Measurements from ENCODE around the gene CUBN. TPM values are rescaled to one million over a fixed set of nuclear protein-coding genes. Genes with fewer than 3 reads are reported as not detected.

The CUBN gene
- total RNA-seq, 1 donor from 2014 or later: 0.30 TPM

- Mint-ChIP-seq H3K4me3 (ENCODE audit: low read depth) (no peak overlapping the region), H3K27ac (no peak overlapping the region), H3K9me3 (no peaks in the 10 kb centered on the region), H3K27me3 (ENCODE audit: low read depth) (no peaks in the 10 kb centered on the region), H3K4me1 (ENCODE audit: low read depth) (peaks cover 27% of the 10 kb centered on the region), H3K36me3 (ENCODE audit: low read depth) (peaks cover 7% of the 10 kb centered on the region)
- no peak for DNase-seq (ENCODE audit: low spot score)
- intact Hi-C loops (cut with micrococcal nuclease): no loop called here
Observed at GRCh38 chr10:16803464-16803863, 326.1 kb downstream of the CUBN start.

DNA sequence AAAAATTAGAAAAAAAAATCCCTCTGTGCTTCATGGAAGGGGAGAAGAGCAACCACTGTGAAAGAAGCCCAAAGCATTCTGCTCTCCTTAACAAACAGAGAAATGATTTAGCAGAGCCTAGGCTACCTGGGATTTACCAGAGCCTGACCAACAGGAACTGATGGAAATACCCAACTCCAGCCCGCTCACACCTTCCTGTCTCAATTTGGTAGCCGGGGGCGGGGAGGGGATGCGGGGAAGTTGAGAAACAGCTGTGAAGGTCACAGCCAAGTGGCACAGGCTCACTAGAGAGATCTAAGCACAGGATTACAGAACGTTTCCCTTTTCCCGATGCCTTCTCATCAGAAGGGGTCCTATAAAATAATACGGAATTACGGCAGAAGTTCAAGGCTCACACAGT is 330.0 kb downstream of the CUBN start:
- Mint-ChIP-seq H3K27ac (peak overlapping the region; percentile 58), H3K9me3 (no peaks in the 10 kb centered on the region), H3K27me3 (ENCODE audit: low read depth) (no peaks in the 10 kb centered on the region), H3K4me1 (ENCODE audit: low read depth) (peaks cover 34% of the 10 kb centered on the region), H3K4me3 (ENCODE audit: low read depth) (no peak overlapping the region), H3K36me3 (ENCODE audit: low read depth) (peaks cover 26% of the 10 kb centered on the region)
- intact Hi-C loops (cut with micrococcal nuclease): loop anchor here (2.0 kb wide), 1 partner anchor 21 kb away; no protein-coding TSS in a partner anchor
- DNase-seq (ENCODE audit: low spot score): no peak

DNA sequence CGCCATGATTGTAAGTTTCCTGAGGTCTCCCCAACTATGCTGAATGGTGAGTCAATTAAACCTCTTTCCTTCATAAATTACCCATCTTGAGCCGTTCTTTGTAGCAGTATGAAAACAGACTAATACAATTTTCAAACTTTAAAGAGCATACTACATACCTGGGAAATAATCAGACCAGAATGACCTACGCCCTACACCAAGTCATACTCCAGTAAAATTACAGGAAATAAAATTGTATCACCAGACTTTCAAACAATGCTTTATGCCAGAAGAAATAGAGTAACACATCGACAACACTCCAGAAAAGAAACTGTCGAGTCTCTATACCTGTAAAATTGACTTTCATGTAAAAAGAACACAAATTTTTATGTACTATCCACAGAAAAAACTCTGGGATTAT is 331.0 kb downstream of the CUBN start:
- H3K4me1 Mint-ChIP-seq (ENCODE audit: low read depth): peaks cover 31% of the 10 kb centered on the region
- no peaks in the 10 kb centered on the region for H3K9me3 Mint-ChIP-seq
- intact Hi-C loops (cut with micrococcal nuclease): loop anchor here (2.0 kb wide), 1 partner anchor 20 kb away; no protein-coding TSS in a partner anchor
- peaks cover 31% of the 10 kb centered on the region for H3K36me3 Mint-ChIP-seq (ENCODE audit: low read depth)
- H3K27ac Mint-ChIP-seq: no peak overlapping the region
- H3K4me3 Mint-ChIP-seq (ENCODE audit: low read depth): no peak overlapping the region
- no peak for DNase-seq (ENCODE audit: low spot score)
- H3K27me3 Mint-ChIP-seq (ENCODE audit: low read depth): no peaks in the 10 kb centered on the region

GRCh38 chr10:16795410-16796073 is 334.1 kb downstream of the CUBN start:
- Mint-ChIP-seq H3K27me3 (ENCODE audit: low read depth) (no peaks in the 10 kb centered on the region), H3K9me3 (no peaks in the 10 kb centered on the region), H3K27ac (no peak overlapping the region), H3K4me3 (ENCODE audit: low read depth) (no peak overlapping the region), H3K36me3 (ENCODE audit: low read depth) (peaks cover 46% of the 10 kb centered on the region), H3K4me1 (ENCODE audit: low read depth) (peaks cover 28% of the 10 kb centered on the region)
- intact Hi-C loops (cut with micrococcal nuclease): no loop called here
- no peak for DNase-seq (ENCODE audit: low spot score)

DNA sequence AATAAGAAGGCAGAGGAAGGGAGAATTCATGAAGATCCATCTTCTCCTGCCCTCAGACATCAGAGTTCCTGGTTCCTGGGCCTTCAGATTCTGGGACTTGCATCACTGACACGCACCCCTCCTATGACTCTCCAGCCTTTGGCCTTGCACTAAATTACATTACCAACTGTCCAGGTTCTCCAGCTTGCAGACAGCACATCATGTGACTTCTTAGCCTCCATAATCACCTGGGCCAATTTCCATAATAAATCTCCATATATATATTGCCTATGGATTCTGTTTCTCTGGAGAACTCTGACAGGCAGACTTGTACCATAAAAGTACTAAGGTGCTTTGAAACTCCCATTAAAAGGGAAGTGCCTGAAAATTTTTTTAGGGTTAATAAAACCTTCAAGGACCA is 335.6 kb downstream of the CUBN start:
- Mint-ChIP-seq H3K9me3 (no peaks in the 10 kb centered on the region), H3K36me3 (ENCODE audit: low read depth) (peaks cover 61% of the 10 kb centered on the region), H3K4me1 (ENCODE audit: low read depth) (peaks cover 19% of the 10 kb centered on the region), H3K4me3 (ENCODE audit: low read depth) (no peak overlapping the region), H3K27ac (no peak overlapping the region), H3K27me3 (ENCODE audit: low read depth) (no peaks in the 10 kb centered on the region)
- DNase-seq (ENCODE audit: low spot score): no peak
- intact Hi-C loops (cut with micrococcal nuclease): no loop called here

- peaks cover 26% of the 10 kb centered on the region for H3K4me1 Mint-ChIP-seq (ENCODE audit: low read depth)
- no peak for DNase-seq (ENCODE audit: low spot score)
- no peak overlapping the region for H3K27ac Mint-ChIP-seq
- H3K4me3 Mint-ChIP-seq (ENCODE audit: low read depth): no peak overlapping the region
- no peaks in the 10 kb centered on the region for H3K9me3 Mint-ChIP-seq
- H3K36me3 Mint-ChIP-seq (ENCODE audit: low read depth): peaks cover 65% of the 10 kb centered on the region
- no peaks in the 10 kb centered on the region for H3K27me3 Mint-ChIP-seq (ENCODE audit: low read depth)
- intact Hi-C loops (cut with micrococcal nuclease): no loop called here
Observed at GRCh38 chr10:16792675-16793074, 336.9 kb downstream of the CUBN start.

- no peak for DNase-seq (ENCODE audit: low spot score)
- H3K4me3 Mint-ChIP-seq (ENCODE audit: low read depth): no peak overlapping the region
- no peak overlapping the region for H3K27ac Mint-ChIP-seq
- peaks cover 69% of the 10 kb centered on the region for H3K36me3 Mint-ChIP-seq (ENCODE audit: low read depth)
- intact Hi-C loops (cut with micrococcal nuclease): no loop called here
- no peaks in the 10 kb centered on the region for H3K27me3 Mint-ChIP-seq (ENCODE audit: low read depth)
- peaks cover 8% of the 10 kb centered on the region for H3K9me3 Mint-ChIP-seq
- H3K4me1 Mint-ChIP-seq (ENCODE audit: low read depth): peaks cover 34% of the 10 kb centered on the region
Observed at GRCh38 chr10:16789765-16790164, 339.8 kb downstream of the CUBN start.

DNA sequence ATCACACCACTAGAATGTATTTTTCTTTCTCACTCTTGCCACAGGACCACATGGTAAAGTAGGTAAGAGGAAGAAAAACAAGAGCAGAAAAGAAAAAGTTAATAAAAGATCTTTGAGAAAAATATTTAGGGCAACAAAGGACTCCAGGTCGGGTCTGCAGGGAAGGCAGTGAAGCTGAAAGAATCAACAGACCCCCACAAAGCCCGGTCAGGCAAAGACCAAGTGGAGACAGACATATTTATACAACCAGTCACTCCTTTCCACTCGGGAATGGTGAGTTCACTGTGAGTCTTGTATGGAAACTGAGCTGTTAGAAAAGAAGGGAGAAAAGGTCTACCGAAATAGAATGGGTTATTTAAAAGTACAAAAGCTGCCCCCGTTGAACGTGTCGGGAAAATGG is 340.4 kb downstream of the CUBN start:
- peaks cover 36% of the 10 kb centered on the region for H3K4me1 Mint-ChIP-seq (ENCODE audit: low read depth)
- H3K27me3 Mint-ChIP-seq (ENCODE audit: low read depth): no peaks in the 10 kb centered on the region
- peaks cover 69% of the 10 kb centered on the region for H3K36me3 Mint-ChIP-seq (ENCODE audit: low read depth)
- peaks cover 9% of the 10 kb centered on the region for H3K9me3 Mint-ChIP-seq
- intact Hi-C loops (cut with micrococcal nuclease): no loop called here
- H3K4me3 Mint-ChIP-seq (ENCODE audit: low read depth): no peak overlapping the region
- peak overlapping the region; percentile 69 for H3K27ac Mint-ChIP-seq
- no peak for DNase-seq (ENCODE audit: low spot score)

GRCh38 chr10:16788778-16789177 is 340.8 kb downstream of the CUBN start:
- no peak for DNase-seq (ENCODE audit: low spot score)
- peaks cover 9% of the 10 kb centered on the region for H3K9me3 Mint-ChIP-seq
- intact Hi-C loops (cut with micrococcal nuclease): no loop called here
- H3K4me1 Mint-ChIP-seq (ENCODE audit: low read depth): peaks cover 37% of the 10 kb centered on the region
- no peak overlapping the region for H3K4me3 Mint-ChIP-seq (ENCODE audit: low read depth)
- H3K27ac Mint-ChIP-seq: peak overlapping the region; percentile 69
- H3K36me3 Mint-ChIP-seq (ENCODE audit: low read depth): peaks cover 68% of the 10 kb centered on the region
- no peaks in the 10 kb centered on the region for H3K27me3 Mint-ChIP-seq (ENCODE audit: low read depth)

- peak overlapping the region; percentile 86 for H3K27ac Mint-ChIP-seq
- peaks cover 62% of the 10 kb centered on the region for H3K36me3 Mint-ChIP-seq (ENCODE audit: low read depth)
- peak overlapping the region; percentile 41 for H3K4me3 Mint-ChIP-seq (ENCODE audit: low read depth)
- no peak for DNase-seq (ENCODE audit: low spot score)
- intact Hi-C loops (cut with micrococcal nuclease): no loop called here
- no peaks in the 10 kb centered on the region for H3K27me3 Mint-ChIP-seq (ENCODE audit: low read depth)
- H3K4me1 Mint-ChIP-seq (ENCODE audit: low read depth): peaks cover 35% of the 10 kb centered on the region
- peaks cover 9% of the 10 kb centered on the region for H3K9me3 Mint-ChIP-seq
Observed at GRCh38 chr10:16788125-16788524, 341.5 kb downstream of the CUBN start.

DNA sequence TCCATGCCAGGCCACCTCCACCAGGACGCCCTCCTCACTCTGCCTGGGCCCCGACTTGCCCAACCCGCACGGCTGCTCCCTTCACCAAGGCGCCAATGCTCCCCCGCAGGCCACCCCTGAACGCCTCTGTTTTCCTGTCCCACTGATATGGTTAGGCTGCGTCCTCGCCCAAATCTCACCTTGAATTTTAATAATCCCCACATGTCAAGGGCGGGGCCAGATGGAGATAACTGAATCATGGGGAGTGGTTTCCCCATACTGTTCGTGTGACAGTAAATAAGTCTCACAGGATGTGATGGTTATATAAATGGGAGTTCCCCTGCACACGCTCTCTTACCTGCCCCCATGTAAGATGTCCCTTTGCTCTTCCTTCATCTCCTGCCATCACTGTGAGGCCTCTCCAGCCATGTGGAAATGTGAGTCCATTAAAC is 342.2 kb downstream of the CUBN start:
- peaks cover 58% of the 10 kb centered on the region for H3K36me3 Mint-ChIP-seq (ENCODE audit: low read depth)

DNA sequence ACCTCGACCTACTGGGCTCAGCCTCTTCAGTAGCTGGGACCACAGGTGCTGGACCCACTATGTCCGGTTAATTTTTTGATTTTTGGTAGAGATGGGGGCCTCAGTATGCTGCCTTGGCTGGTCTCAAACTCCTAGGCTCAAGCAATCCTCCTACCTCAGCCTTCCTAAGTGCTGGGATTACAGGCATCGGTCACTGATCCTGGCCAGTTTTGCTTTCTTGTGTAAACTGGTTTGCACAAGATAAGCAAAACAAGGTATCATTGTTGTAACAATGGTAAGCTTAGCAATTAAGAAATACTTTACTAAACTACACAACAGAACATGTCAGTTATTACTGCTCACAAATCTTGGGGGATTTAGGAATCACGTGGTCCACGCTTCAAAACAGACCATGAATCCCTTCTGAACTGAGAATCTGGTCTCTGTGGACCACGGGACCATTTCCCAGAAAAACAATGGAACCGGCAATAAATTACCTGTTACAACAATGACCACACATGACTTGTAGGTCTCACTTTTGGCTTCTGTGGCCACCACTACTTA is 349.2 kb downstream of the CUBN start:
- intact Hi-C loops (cut with micrococcal nuclease): no loop called here
- no peak for DNase-seq (ENCODE audit: low spot score)
- Mint-ChIP-seq H3K27ac (no peak overlapping the region), H3K36me3 (ENCODE audit: low read depth) (peaks cover 19% of the 10 kb centered on the region), H3K9me3 (peaks cover 3% of the 10 kb centered on the region), H3K27me3 (ENCODE audit: low read depth) (no peaks in the 10 kb centered on the region), H3K4me3 (ENCODE audit: low read depth) (no peak overlapping the region), H3K4me1 (ENCODE audit: low read depth) (peaks cover 23% of the 10 kb centered on the region)

More for the DNA sequence above, 342.2 kb downstream of the CUBN start:
- DNase-seq (ENCODE audit: low spot score): peak; percentile 48
- H3K27ac Mint-ChIP-seq: peak overlapping the region; percentile 86
- peak overlapping the region; percentile 41 for H3K4me3 Mint-ChIP-seq (ENCODE audit: low read depth)
- intact Hi-C loops (cut with micrococcal nuclease): no loop called here
- H3K4me1 Mint-ChIP-seq (ENCODE audit: low read depth): peaks cover 35% of the 10 kb centered on the region
- no peaks in the 10 kb centered on the region for H3K27me3 Mint-ChIP-seq (ENCODE audit: low read depth)
- H3K9me3 Mint-ChIP-seq: peaks cover 9% of the 10 kb centered on the region

- H3K4me1 Mint-ChIP-seq (ENCODE audit: low read depth): peaks cover 23% of the 10 kb centered on the region
- peaks cover 16% of the 10 kb centered on the region for H3K36me3 Mint-ChIP-seq (ENCODE audit: low read depth)
- peak overlapping the region; percentile 57 for H3K27ac Mint-ChIP-seq
- no peak overlapping the region for H3K4me3 Mint-ChIP-seq (ENCODE audit: low read depth)
- DNase-seq (ENCODE audit: low spot score): peak; percentile 20
- intact Hi-C loops (cut with micrococcal nuclease): loop anchor here (1.0 to 10.0 kb wide), 10 partner anchors 19 to 915 kb away; partner anchors contain the start of genes MINDY3, PTER, RSU1 and VIM
- H3K9me3 Mint-ChIP-seq: no peaks in the 10 kb centered on the region
- no peaks in the 10 kb centered on the region for H3K27me3 Mint-ChIP-seq (ENCODE audit: low read depth)
Observed at GRCh38 chr10:16779384-16779915, 350.2 kb downstream of the CUBN start.

Measured in activated T-helper 2 cell treated with anti-CD3 and anti-CD28 coated beads, Interferon-gamma antibody, Interleukin-2, Interleukin-4, amounts not matched to agents 10 μg/mL and 5 μg/mL and 100 μg/mL, durations not matched to agents 14 hours and 24 hours and 36 hours (primary cell).